Glutamatergic neuron (in vitro differentiated cells): ENCODE measurements around the gene DNASE2. TPM values are rescaled to one million over a fixed set of nuclear protein-coding genes. Genes with fewer than 3 reads are reported as not detected.

ENCODE experiments used
- DNase-seq: peaks from one replicate; pipeline ENCODE4 v3.0.0; 2022
- H3K27ac Mint-ChIP-seq: one replicate; pipeline ENCODE4 v1.8.0; 2020; ENCODE audit warnings: mild to moderate bottlenecking, mixed read lengths, inconsistent platforms; ENCODE audit not compliant: unreplicated experiment
- H3K27me3 Mint-ChIP-seq: one replicate; pipeline ENCODE4 v1.8.0; 2020; ENCODE audit warnings: mild to moderate bottlenecking, moderate library complexity, mixed read lengths, inconsistent platforms; ENCODE audit not compliant: unreplicated experiment
- H3K36me3 Mint-ChIP-seq: one replicate; pipeline ENCODE4 v1.8.0; 2020; ENCODE audit warnings: mild to moderate bottlenecking, mixed read lengths, inconsistent platforms; ENCODE audit not compliant: unreplicated experiment
- H3K4me1 Mint-ChIP-seq: one replicate; pipeline ENCODE4 v1.8.0; 2020; ENCODE audit warnings: mild to moderate bottlenecking, low read depth, mixed read lengths, inconsistent platforms; ENCODE audit not compliant: unreplicated experiment
- H3K4me3 Mint-ChIP-seq: one replicate; pipeline ENCODE4 v1.8.0; 2020; ENCODE audit warnings: mild to moderate bottlenecking, mixed read lengths, inconsistent platforms; ENCODE audit not compliant: unreplicated experiment
- H3K9me3 Mint-ChIP-seq: one replicate; pipeline ENCODE4 v1.8.0; 2020; ENCODE audit warnings: mild to moderate bottlenecking, moderate library complexity, mixed read lengths, inconsistent platforms; ENCODE audit not compliant: unreplicated experiment
- total RNA-seq: library from RNA; stranded (reverse); fragmentation: NEBNext Ultra II Directional; extraction: Animal tissue kit (Norgen Biotek cat#: 25700); gene quantifications from one replicate; pipeline ENCODE4 v1.2.1, GENCODE V29; 2021; ENCODE audit not compliant: unreplicated experiment
- TF ChIP-seq, protein P1 (sequence below): fragments of 200-600 bp; sonication (generic); IDR thresholded peaks from one replicate; pipeline ENCODE4 v1.5.0; 2021; ENCODE audit not compliant: partially characterized antibody, unreplicated experiment

The DNASE2 gene
- total RNA-seq, 1 donor from 2014 or later, result 7.9 TPM

DNA sequence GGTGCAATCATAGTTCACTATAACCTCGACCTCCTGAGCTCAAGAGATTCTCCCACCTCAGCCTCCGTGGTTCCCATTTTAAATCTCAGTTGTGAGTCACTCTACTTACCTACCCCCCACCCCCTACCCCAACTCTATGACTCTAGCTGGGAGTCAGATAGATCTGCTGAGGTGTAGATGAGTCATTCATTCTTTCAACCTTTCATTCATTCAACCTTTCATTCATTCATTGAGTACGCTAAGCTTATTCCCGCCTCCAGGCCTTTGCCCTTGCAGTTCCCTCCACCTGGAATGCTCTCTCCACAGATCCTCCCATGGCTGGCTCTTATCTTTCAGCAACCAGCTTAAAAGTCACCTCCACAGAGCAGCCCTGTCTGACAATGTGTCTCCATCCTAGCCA, 44.0 kb downstream of the DNASE2 start:
- Mint-ChIP-seq H3K9me3 (peaks cover 30% of the 10 kb centered on the region), H3K4me1 (peaks cover 40% of the 10 kb centered on the region), H3K27me3 (peaks cover 36% of the 10 kb centered on the region), H3K36me3 (peaks cover 12% of the 10 kb centered on the region), H3K4me3 (peak overlapping the region; percentile 58), H3K27ac (peak overlapping the region; percentile 24)
- no peak for DNase-seq
- TF ChIP-seq, protein P1, sequence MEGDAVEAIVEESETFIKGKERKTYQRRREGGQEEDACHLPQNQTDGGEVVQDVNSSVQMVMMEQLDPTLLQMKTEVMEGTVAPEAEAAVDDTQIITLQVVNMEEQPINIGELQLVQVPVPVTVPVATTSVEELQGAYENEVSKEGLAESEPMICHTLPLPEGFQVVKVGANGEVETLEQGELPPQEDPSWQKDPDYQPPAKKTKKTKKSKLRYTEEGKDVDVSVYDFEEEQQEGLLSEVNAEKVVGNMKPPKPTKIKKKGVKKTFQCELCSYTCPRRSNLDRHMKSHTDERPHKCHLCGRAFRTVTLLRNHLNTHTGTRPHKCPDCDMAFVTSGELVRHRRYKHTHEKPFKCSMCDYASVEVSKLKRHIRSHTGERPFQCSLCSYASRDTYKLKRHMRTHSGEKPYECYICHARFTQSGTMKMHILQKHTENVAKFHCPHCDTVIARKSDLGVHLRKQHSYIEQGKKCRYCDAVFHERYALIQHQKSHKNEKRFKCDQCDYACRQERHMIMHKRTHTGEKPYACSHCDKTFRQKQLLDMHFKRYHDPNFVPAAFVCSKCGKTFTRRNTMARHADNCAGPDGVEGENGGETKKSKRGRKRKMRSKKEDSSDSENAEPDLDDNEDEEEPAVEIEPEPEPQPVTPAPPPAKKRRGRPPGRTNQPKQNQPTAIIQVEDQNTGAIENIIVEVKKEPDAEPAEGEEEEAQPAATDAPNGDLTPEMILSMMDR, result no peak

DNA sequence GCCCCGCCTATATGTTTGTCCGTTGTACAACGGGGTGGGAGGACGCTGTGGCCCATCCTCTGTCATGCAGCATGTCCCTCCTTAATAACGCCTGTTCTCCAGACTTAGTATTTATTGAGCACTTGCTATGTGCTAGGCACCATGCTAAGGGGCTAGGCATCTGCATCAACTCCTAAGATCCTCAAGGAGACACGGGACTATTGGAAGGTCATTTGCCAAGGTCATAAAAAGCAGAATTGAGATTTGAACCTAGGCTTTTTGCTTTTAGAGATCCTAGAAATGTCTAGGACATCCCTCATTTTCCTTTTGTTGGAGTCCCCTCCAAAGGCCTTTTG, 44.8 kb downstream of the DNASE2 start:
- Mint-ChIP-seq H3K9me3 (peaks cover 32% of the 10 kb centered on the region), H3K27ac (no peak overlapping the region), H3K4me1 (peaks cover 40% of the 10 kb centered on the region), H3K4me3 (peak overlapping the region; percentile 79), H3K27me3 (peaks cover 39% of the 10 kb centered on the region), H3K36me3 (peaks cover 7% of the 10 kb centered on the region)
- TF ChIP-seq, protein P1, result no peak
- DNase-seq, result no peak

DNA sequence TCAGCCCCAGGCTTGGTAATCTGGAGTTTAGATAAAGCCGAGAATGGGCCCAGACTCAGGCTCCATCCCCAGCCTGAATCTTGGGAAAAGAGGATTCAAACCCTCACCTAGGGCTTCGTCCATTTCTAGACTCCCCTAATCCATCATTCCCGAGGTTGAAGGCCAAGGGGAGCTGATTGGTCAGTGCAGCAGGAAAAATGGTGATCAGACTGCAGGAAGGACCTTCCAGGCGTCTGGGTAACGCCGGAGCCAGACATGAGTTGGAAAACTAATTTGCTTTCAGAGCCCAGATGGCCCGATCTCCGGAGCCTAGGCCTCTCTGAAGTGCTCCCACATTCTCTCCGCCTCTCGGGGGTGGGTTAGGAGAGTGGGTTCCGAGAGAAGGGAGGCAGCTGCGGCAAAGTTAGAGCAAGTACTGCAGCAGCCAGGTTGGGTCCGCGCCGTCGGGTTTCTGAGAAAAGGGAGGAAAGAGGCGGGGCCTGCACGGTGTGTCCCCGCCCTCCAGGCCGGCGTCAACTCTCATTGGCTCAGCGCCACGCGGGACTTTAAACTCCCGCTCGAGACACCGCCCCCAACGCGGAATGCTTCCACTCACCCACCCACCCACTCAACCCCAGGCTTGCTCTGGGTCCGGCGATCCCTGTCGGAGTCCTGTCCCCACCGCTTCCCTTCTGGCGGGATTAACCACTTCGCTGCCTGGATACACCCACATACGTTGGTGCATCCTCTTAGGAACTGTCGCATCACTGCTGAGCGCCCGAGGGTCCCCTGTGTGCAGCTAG, 46.1 kb downstream of the DNASE2 start:
- peaks cover 25% of the 10 kb centered on the region for H3K9me3 Mint-ChIP-seq
- peaks cover 38% of the 10 kb centered on the region for H3K4me1 Mint-ChIP-seq
- no peak overlapping the region for H3K27ac Mint-ChIP-seq
- TF ChIP-seq, protein P1, result no peak
- peaks cover 7% of the 10 kb centered on the region for H3K36me3 Mint-ChIP-seq
- H3K27me3 Mint-ChIP-seq, result peaks cover 35% of the 10 kb centered on the region
- H3K4me3 Mint-ChIP-seq, result peak overlapping the region; percentile 89
- DNase-seq, result peak; percentile 77

DNA sequence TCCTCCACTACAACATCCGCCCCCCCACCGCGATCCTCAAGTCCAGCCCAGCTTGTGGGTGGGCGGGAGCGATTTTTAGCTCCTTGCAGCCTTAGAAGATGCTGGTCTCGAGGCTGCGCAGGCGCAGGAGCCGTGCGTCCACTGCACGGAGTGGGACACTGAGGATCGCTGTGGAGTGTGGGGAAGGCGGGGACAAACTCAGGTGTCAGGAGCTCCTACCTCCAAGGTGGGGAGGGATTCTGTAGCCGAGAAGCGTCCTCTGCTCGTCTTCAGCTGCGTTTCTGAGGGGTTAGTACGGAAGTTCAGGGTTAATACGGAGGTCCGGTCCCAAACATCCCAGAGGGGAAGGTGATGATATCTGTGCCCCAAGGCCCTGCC, 46.7 kb downstream of the DNASE2 start, which contains the start of gene RTBDN:
Gene RTBDN (minus strand): TSS at position 14 of the 378 bp plus-strand sequence. CDS start 4,600 bp downstream, outside the sequence.
- Mint-ChIP-seq H3K27ac (peak within 1 kb of the TSS; percentile 79), H3K4me3 (peak within 1 kb of the TSS; percentile 89), H3K27me3 (peaks cover 34% of the 10 kb centered on the region), H3K9me3 (peaks cover 25% of the 10 kb centered on the region), H3K4me1 (peaks cover 33% of the 10 kb centered on the region), H3K36me3 (peaks cover 6% of the 10 kb centered on the region)
- peak; percentile 48 for DNase-seq
- TF ChIP-seq, protein P1, result no peak
